GM18868 (cell line): ENCODE data around the gene TREH.
"Not testable (repeated sequence)": the region's sequence is repeated elsewhere in the genome, so short reads cannot be mapped to it uniquely, and the experiment has no call there.

Experiments used
- ATAC-seq: cut with Tn5 transposase; IDR thresholded peaks from one replicate; pipeline ENCODE4 v1.9.1; 2021; ENCODE audit warnings: mild to moderate bottlenecking, moderate library complexity; ENCODE audit not compliant: unreplicated experiment

The TREH gene

DNA sequence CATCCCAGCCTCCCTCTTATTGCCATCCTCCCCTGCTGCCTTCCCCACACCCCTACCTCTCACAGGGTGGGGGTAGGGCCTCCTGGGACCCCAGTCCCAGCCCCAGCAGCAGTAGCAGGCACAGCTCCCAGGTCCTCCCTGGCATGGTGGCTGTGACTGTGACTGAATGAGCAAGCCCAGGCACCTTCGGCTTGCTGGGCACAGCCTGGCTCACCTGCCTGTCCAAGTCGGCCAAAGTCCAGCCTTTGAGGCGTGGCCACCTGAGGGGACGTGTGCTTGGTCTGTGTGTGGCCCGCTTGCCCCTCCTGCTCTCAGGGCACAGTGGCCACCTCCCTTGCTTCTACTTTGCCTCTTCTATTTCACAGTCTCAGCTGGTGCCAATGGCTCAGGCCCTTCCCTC lies at the start of gene TREH:
TSS of gene TREH (minus strand) at position 168 of the 400 bp plus-strand sequence. CDS start at position 145, 23 bp downstream.
- no peak for ATAC-seq

DNA sequence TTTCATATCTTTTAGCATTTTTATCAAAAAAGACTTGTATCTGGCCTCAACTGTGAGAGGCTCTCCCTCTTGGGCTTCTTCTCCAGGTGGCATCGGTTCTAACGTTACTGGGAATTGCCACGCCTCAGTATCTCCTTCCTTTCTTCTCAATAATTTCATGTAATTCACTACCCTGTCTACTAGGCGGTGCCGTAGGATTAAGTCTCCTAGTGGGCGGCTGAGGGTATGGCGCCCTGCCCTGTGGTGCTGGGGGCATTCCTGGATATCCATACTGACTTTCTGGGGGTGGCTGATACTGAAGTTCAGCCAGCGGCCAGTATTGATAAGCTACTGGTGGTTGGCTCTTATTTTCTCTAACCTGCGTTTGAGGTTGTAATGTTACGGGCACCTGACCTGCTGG lies 48.7 kb upstream of the TREH start:
- ATAC-seq, result not testable (repeated sequence)

- not testable (repeated sequence) for ATAC-seq
Measured at GRCh38 chr11:118727721-118728066, 48.2 kb upstream of the TREH start.

DNA sequence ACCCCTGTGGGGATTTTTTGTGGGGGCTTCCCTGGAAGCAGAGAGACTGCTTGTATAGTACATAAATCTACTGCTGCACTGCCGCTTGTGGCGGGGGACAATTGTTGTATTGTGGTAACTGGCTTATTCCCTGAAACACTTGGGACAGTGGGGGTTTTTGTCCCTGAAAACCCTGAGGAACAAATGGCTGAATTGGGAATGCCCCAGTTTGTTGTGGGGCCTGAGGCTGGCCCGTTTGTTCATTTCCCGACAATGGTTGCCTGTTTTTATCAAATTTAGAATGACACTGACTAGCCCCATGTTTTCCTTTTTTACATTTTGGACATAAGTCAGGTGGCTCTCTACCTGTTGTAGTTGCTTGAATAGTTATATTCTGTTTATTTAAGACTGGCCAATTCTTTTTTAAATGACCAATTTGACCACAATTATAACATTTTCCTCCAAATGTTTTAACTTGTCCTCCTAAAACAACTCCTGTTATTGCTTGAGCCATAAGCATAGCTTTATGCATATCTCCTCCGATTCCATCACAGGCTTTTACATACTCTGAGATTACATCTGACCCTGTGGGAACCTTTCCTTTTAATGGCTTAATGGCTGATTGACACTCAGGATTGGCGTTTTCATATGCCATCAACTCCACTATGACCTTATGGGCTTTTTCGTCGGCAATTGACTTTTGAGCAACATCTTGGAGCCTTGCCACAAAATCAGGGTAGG lies 47.7 kb upstream of the TREH start:
- ATAC-seq, result not testable (repeated sequence)

DNA sequence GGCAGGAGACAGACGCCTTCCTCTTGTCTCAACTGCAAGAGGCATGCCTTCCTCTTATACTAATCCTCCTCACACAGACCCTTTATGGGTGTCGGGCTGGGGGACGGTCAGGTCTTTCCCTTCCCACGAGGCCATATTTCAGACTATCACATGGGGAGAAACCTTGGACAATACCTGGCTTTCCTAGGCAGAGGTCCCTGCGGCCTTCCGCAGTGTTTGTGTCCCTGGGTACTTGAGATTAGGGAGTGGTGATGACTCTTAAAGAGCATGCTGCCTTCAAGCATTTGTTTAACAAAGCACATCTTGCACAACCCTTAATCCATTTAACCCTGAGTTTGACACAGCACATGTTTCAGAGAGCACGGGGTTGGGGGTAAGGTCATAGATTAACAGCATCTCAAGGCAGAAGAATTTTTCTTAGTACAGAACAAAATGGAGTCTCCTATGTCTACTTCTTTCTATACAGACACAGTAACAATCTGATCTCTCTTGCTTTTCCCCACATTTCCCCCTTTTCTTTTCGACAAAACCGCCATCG lies 42.1 kb upstream of the TREH start:
- ATAC-seq, result not testable (repeated sequence)

GRCh38 chr11:118720740-118721139 lies 41.3 kb upstream of the TREH start:
- ATAC-seq, result not testable (repeated sequence)

DNA sequence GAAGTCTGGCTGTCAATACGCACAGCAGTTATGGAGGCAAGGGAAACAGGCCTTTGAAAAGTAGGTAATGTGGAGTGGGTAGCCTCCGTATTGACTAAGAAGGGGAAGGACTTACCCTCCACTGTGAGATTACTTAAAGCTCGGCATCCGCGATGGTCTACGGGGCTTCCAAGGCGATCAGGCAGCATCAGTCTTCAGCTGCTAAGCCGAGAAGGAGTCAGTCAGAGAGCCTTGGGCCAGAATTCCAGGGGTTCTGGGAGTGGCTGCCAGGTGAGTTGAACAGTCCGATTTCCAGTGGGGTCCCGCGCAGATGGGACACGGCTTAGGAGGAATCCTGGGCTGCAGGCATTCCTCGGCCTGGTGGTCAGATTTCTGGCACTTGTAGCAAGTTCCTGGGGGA lies 40.6 kb upstream of the TREH start:
- ATAC-seq, result not testable (repeated sequence)

GRCh38 chr11:118718562-118718961 lies 39.1 kb upstream of the TREH start:
- not testable (repeated sequence) for ATAC-seq

GRCh38 chr11:118717733-118718132 lies 38.3 kb upstream of the TREH start:
- ATAC-seq, result not testable (repeated sequence)

GRCh38 chr11:118717221-118717620 lies 37.8 kb upstream of the TREH start:
- not testable (repeated sequence) for ATAC-seq

- no peak for ATAC-seq
Measured at GRCh38 chr11:118715837-118716260, 36.4 kb upstream of the TREH start.

DNA sequence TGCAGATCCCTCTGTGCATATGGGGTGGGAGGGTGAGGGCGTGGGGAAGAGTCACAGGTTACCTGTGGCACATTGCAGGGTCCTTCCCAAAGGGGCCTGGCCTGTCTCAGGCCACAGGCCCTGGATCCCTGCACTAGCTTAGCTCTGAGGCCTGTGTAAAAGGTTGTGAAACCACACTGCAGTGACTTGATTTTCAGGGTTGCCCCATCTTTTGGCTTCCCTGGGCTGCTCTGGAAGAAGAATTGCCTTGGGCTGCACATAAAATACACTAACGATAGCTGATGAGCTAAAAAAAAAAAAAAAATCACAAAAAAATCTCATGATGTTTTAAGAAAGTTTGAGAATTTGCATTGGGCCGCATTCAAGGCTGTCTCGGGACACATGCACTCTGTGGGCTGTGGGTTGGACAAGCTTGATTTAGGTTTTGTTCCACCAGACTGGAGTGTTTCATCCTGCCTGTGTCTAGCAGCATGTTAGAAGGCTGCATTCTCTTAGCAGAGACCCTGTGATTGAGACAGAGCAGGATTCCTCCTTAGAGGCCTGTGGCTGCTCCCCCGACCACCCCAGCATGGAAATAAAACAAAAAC lies 35.9 kb upstream of the TREH start:
- ATAC-seq, result no peak

- no peak for ATAC-seq
Measured at GRCh38 chr11:118714816-118715215, 35.4 kb upstream of the TREH start.

DNA sequence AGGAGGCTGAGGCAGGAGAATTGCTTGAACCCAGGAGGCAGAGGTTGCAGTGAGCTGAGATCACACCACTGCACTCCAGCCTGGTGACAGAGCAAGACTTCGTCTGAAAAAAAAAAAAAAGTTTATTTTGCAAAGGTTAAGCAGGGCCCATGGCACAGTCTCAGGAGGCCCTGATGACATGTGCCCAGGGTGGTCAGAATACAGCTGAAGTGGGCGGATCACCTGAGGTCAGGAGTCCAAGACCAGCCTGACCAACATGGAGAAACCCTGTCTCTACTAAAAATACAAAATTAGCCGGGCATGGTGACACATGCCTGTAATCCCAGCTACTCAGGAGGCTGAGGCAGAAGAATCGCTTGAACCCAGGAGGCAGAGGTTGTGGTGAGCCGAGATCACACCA lies 35.0 kb upstream of the TREH start:
- not testable (repeated sequence) for ATAC-seq

GRCh38 chr11:118708296-118708695 lies 28.8 kb upstream of the TREH start:
- no peak for ATAC-seq

DNA sequence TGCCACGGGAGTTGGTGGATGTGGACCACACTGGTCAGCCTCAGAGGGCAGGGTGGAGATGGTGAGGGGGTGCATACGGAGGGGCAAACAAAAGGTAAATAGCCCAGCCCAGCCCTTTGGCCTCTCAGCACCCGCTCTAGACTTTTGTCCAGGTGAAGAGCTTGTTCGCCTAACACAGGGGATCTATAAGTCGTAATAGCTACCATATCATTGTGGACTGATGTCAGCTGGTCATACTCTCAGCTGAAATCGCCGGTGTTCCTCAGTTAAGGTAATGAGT lies 27.0 kb upstream of the TREH start:
- no peak for ATAC-seq

DNA sequence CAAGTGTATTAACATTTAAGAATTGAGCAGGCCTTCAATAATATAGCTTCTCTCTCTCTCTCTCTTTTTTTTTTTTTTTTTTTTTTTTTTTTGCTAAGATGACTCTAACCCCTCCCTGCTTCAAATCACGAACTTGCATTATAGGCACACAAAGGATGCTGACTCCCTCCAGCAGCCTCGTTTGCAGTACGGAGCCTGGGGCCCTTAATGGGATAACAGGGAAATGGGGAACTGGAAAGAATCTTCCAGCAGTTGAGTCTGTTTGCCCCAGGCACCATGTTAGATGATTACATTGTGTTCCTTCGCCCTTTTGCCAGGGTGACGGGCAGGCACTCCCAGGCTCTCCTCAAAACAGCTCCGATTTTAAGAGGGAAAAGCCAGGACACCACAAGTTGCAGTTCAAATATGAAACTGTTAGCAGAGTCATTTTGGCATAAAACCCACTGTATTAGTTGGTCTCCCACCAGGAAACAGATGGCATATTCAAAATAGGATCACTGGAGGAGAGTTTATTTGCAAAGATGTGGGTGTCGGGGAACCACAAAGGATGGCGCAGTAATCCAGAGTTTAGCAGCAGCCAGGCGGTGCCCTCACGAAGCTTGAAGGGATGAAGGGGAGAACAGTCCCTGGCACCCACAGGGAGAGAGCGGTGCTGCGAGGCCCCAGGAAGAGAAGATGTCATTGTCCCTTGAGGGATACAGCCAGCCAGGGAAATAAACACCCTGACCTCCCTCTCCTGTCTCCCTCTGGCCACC lies 26.5 kb upstream of the TREH start:
- no peak for ATAC-seq

GRCh38 chr11:118705111-118705741 lies 25.8 kb upstream of the TREH start:
- ATAC-seq, result no peak

DNA sequence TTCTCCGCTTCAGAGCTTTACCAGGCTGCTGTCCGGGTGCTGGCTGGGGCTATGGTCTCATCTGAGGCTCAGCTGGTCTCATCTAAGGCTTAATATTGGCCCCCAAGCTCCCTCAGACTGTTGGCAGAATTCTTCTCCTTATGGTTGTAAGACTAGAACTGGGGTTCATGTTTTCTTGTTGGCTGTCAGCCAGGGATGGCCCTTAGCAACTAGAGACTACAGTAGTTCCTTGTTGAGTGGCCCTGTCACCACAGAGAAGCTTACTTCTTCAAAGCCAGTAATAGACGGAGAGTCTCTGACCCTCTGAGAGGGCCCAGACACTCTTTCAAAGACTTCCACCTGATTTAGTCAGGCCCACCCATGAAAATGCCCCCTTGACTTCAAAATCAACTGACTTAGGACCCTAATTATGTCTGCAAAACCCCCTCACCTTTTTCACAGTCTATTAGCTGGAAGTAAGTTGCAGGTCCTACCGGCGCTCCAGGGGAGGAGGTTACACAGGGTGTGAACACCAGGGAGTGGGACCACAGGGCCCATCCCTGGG lies 24.2 kb upstream of the TREH start:
- no peak for ATAC-seq

- no peak for ATAC-seq
Measured at GRCh38 chr11:118699506-118700220, 20.2 kb upstream of the TREH start.
